Adrenal gland (tissue), 5 donors: ENCODE results near the gene AARS1.

ENCODE experiments used
- CTCF ChIP-seq, 6 experiments: fragments of 450-650 bp in 4 of 6; fragments of 200-600 bp in 2 of 6; sonication (generic) in 1 of 6; IDR thresholded peaks; 1 replicate in 5 of 6; 2 replicates in 1 of 6; pipeline versions ENCODE4 v1.5.1 to v1.8.0; 2016 to 2021; ENCODE audit warnings: antibody characterized with exemption in 6 of 6, mild to moderate bottlenecking in 2 of 6, moderate library complexity in 1 of 6
- POLR2A ChIP-seq, 2 donors: fragments of 450-650 bp; IDR thresholded peaks; one replicate each; pipeline ENCODE4 v1.6.1; 2017; ENCODE audit warnings: antibody characterized with exemption in 2 of 2, mild to moderate bottlenecking in 2 of 2, moderate library complexity in 1 of 2
- donor health status: DM: no; HTN: no; CAD: no.

GRCh38 chr16:70337814-70338213, 48.5 kb upstream of the AARS1 start:
- TF ChIP-seq CTCF (IDR thresholded peaks at IDR 0.05) = no peak
- TF ChIP-seq POLR2A (IDR thresholded peaks at IDR 0.05) = no peak
